ENCODE data around the gene FAM170B. TPM values are rescaled to one million over a fixed set of nuclear protein-coding genes. Genes with fewer than 3 reads are reported as not detected.

FAM170B gene
- total and polyA plus RNA-seq, 9 of the 15 experiments (the other 6 are each of a cell fraction or from before 2014, with no cell fraction given): 0.11 to 0.21 TPM; not detected in 7

GRCh38 chr10:49165821-49166483, 32.1 kb upstream of the FAM170B start (continued):
- TF ChIP-seq ZNF384 (IDR thresholded peaks at IDR 0.05; ENCODE audit: low read depth, low read length) (no peak), ZNF316 (IDR thresholded peaks at IDR 0.05) (peak; percentile 99), SAFB2 (IDR thresholded peaks at IDR 0.05; ENCODE audit: borderline replicate concordance, low read depth, low read length, severe bottlenecking) (no peak), NBN (IDR thresholded peaks at IDR 0.05; ENCODE audit: low read depth) (peak; percentile 68; the same call in 1 of the 2 replicates), MYC (IDR thresholded peaks at IDR 0.05; ENCODE audit: low read depth, low read length) (peak; percentile 63), MYC (CRISPR knock-in tag; IDR thresholded peaks at IDR 0.05; ENCODE audit: borderline replicate concordance, low read depth) (no peak), POLR3A (IDR thresholded peaks at IDR 0.05; ENCODE audit: borderline replicate concordance, extremely low read depth, insufficient read depth, insufficient read length) (no peak), HIVEP1 (CRISPR knock-in tag; IDR thresholded peaks at IDR 0.05) (no peak), ZEB2 (IDR thresholded peaks at IDR 0.05) (peak; percentile 82), EGR1 (conservative IDR thresholded peaks at IDR 0.05) (peak; percentile 94), TCF3 (CRISPR knock-in tag; IDR thresholded peaks at IDR 0.05) (peak; percentile 77), TEAD4 (IDR thresholded peaks at IDR 0.05; ENCODE audit: low read length) (peak; percentile 77), TEAD4 (CRISPR knock-in tag; IDR thresholded peaks at IDR 0.05; ENCODE audit: borderline replicate concordance) (no peak), LARP7 (IDR thresholded peaks at IDR 0.05) (no peak), ETV6 (IDR thresholded peaks at IDR 0.05; ENCODE audit: borderline replicate concordance in 1 of 2, low read depth in 2 of 2, low read length in 1 of 2) (peak; percentile 60 to 71; a peak in 2 of 4 replicates), ETV6 (CRISPR knock-in tag; IDR thresholded peaks at IDR 0.05; ENCODE audit: borderline replicate concordance) (no peak), FOSL1 (tag; conservative IDR thresholded peaks at IDR 0.05) (peak; percentile 67), CBFA2T2 (conservative IDR thresholded peaks at IDR 0.05) (peak; percentile 78), STAT5A (IDR thresholded peaks at IDR 0.05; ENCODE audit: borderline replicate concordance, low read length) (peak; percentile 77)
- TF ChIP-seq, protein P1, sequence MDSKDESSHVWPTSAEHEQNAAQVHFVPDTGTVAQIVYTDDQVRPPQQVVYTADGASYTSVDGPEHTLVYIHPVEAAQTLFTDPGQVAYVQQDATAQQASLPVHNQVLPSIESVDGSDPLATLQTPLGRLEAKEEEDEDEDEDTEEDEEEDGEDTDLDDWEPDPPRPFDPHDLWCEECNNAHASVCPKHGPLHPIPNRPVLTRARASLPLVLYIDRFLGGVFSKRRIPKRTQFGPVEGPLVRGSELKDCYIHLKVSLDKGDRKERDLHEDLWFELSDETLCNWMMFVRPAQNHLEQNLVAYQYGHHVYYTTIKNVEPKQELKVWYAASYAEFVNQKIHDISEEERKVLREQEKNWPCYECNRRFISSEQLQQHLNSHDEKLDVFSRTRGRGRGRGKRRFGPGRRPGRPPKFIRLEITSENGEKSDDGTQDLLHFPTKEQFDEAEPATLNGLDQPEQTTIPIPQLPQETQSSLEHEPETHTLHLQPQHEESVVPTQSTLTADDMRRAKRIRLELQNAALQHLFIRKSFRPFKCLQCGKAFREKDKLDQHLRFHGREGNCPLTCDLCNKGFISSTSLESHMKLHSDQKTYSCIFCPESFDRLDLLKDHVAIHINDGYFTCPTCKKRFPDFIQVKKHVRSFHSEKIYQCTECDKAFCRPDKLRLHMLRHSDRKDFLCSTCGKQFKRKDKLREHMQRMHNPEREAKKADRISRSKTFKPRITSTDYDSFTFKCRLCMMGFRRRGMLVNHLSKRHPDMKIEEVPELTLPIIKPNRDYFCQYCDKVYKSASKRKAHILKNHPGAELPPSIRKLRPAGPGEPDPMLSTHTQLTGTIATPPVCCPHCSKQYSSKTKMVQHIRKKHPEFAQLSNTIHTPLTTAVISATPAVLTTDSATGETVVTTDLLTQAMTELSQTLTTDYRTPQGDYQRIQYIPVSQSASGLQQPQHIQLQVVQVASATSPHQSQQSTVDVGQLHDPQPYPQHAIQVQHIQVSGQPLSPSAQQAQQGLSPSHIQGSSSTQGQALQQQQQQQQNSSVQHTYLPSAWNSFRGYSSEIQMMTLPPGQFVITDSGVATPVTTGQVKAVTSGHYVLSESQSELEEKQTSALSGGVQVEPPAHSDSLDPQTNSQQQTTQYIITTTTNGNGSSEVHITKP (IDR thresholded peaks at IDR 0.05; ENCODE audit: partially characterized antibody): peak; percentile 65
- TF ChIP-seq, protein P2, sequence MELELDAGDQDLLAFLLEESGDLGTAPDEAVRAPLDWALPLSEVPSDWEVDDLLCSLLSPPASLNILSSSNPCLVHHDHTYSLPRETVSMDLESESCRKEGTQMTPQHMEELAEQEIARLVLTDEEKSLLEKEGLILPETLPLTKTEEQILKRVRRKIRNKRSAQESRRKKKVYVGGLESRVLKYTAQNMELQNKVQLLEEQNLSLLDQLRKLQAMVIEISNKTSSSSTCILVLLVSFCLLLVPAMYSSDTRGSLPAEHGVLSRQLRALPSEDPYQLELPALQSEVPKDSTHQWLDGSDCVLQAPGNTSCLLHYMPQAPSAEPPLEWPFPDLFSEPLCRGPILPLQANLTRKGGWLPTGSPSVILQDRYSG (tag; conservative IDR thresholded peaks at IDR 0.05; ENCODE audit: low read depth): peak; percentile 51; the same call in 1 of the 2 replicates
- TF ChIP-seq, protein P3, sequence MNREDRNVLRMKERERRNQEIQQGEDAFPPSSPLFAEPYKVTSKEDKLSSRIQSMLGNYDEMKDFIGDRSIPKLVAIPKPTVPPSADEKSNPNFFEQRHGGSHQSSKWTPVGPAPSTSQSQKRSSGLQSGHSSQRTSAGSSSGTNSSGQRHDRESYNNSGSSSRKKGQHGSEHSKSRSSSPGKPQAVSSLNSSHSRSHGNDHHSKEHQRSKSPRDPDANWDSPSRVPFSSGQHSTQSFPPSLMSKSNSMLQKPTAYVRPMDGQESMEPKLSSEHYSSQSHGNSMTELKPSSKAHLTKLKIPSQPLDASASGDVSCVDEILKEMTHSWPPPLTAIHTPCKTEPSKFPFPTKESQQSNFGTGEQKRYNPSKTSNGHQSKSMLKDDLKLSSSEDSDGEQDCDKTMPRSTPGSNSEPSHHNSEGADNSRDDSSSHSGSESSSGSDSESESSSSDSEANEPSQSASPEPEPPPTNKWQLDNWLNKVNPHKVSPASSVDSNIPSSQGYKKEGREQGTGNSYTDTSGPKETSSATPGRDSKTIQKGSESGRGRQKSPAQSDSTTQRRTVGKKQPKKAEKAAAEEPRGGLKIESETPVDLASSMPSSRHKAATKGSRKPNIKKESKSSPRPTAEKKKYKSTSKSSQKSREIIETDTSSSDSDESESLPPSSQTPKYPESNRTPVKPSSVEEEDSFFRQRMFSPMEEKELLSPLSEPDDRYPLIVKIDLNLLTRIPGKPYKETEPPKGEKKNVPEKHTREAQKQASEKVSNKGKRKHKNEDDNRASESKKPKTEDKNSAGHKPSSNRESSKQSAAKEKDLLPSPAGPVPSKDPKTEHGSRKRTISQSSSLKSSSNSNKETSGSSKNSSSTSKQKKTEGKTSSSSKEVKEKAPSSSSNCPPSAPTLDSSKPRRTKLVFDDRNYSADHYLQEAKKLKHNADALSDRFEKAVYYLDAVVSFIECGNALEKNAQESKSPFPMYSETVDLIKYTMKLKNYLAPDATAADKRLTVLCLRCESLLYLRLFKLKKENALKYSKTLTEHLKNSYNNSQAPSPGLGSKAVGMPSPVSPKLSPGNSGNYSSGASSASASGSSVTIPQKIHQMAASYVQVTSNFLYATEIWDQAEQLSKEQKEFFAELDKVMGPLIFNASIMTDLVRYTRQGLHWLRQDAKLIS (CRISPR knock-in tag; IDR thresholded peaks at IDR 0.05): no peak

All from K562 (cell line).